ENCODE data around the gene PRKAR2B. TPM values are rescaled to one million over a fixed set of nuclear protein-coding genes. Genes with fewer than 3 reads are reported as not detected.

The PRKAR2B gene
- total RNA-seq, 4 donors from 2014 or later, result 89.5 to 127 (median 102) TPM

DNA sequence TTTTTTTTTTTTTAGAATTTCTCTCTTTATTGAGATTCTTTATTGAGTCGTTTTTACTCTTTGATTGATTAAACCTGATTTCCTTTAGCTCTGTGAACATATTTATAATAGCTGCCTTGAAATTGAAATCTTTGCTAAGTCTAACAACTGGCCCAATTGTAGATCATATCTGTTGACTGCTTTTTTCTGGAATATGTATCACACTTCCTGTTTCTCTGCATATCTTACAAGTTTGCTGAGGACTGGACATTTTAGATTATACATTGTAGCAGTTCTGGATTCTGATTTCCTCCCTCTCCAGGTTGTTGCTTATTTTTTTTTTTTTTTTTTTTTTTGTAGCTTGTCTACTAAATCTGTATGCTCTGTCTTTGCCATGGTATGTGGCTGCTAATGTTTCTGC lies 56.3 kb downstream of the PRKAR2B start:
- WGBS, result 91% methylated on average over 1 of the region's 1 CpG
- Histone ChIP-seq H3K27me3 (no peaks in the 10 kb centered on the region), H3K4me3 (no peak overlapping the region), H3K9me3 (peaks cover 0 to 11% (median 8%) of the 10 kb centered on the region in 4 donors), H3K36me3 (no peaks in the 10 kb centered on the region), H3K4me1 (peaks cover 0 to 28% (median 17%) of the 10 kb centered on the region in 4 donors), H3K27ac (replicated peaks in 1 of 4) (no peak overlapping the region)
- TF ChIP-seq CTCF (IDR thresholded peaks at IDR 0.05) (no peak), EP300 (IDR thresholded peaks at IDR 0.05) (no peak), POLR2A (IDR thresholded peaks at IDR 0.05; ENCODE audit: low read depth) (no peak), POLR2AphosphoS5 (IDR thresholded peaks at IDR 0.05) (no peak)
- intact Hi-C loops (cut with DNase I), result no loop called here
- no peak for DNase-seq (ENCODE audit: extremely low spot score)

DNA sequence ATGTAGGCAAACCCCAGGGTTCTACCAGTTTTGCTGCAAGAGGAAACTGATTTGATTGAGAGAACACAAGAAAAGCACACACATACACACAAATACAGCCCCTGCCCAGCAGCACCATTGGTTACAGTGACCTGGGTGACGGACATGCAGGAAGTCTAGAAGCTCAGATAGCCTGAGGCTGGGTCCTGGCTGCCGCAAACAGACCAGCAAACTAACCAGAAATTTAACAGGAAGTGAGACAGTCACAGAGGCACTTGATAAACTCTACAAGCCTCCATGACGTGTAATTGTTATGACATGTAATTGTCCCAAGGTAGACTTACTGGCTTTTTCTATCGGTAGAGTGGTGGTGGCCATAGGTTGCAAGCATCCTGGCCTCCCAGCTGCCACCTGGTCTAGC lies 58.9 kb downstream of the PRKAR2B start:
- WGBS, result 56% methylated on average over 4 of the region's 4 CpGs
- Histone ChIP-seq H3K9me3 (peaks cover 0 to 11% (median 8%) of the 10 kb centered on the region in 4 donors), H3K27ac (replicated peaks in 1 of 4) (no peak overlapping the region), H3K27me3 (no peaks in the 10 kb centered on the region), H3K4me1 (peaks cover 0 to 32% (median 20%) of the 10 kb centered on the region in 4 donors), H3K36me3 (no peaks in the 10 kb centered on the region), H3K4me3 (no peak overlapping the region)
- TF ChIP-seq POLR2A (IDR thresholded peaks at IDR 0.05; ENCODE audit: low read depth) (no peak), EP300 (IDR thresholded peaks at IDR 0.05) (no peak), CTCF (IDR thresholded peaks at IDR 0.05) (no peak), POLR2AphosphoS5 (IDR thresholded peaks at IDR 0.05) (no peak)
- intact Hi-C loops (cut with DNase I), result no loop called here
- DNase-seq (ENCODE audit: extremely low spot score), result no peak

GRCh38 chr7:107104801-107105200 lies 60.3 kb downstream of the PRKAR2B start:
- no peaks in the 10 kb centered on the region for H3K27me3 ChIP-seq
- peaks cover 0 to under 1% (median 0%) of the 10 kb centered on the region in 4 donors for H3K9me3 ChIP-seq
- H3K36me3 ChIP-seq, result no peaks in the 10 kb centered on the region
- H3K4me1 ChIP-seq, result peaks cover 0 to 32% (median 27%) of the 10 kb centered on the region in 4 donors
- no peak overlapping the region for H3K4me3 ChIP-seq
- no peak overlapping the region for H3K27ac ChIP-seq (replicated peaks in 1 of 4)
- WGBS, result 86% methylated on average over 4 of the region's 4 CpGs
- intact Hi-C loops (cut with DNase I), result no loop called here
- DNase-seq (ENCODE audit: extremely low spot score), result no peak
- TF ChIP-seq POLR2A (IDR thresholded peaks at IDR 0.05; ENCODE audit: low read depth), result no peak

DNA sequence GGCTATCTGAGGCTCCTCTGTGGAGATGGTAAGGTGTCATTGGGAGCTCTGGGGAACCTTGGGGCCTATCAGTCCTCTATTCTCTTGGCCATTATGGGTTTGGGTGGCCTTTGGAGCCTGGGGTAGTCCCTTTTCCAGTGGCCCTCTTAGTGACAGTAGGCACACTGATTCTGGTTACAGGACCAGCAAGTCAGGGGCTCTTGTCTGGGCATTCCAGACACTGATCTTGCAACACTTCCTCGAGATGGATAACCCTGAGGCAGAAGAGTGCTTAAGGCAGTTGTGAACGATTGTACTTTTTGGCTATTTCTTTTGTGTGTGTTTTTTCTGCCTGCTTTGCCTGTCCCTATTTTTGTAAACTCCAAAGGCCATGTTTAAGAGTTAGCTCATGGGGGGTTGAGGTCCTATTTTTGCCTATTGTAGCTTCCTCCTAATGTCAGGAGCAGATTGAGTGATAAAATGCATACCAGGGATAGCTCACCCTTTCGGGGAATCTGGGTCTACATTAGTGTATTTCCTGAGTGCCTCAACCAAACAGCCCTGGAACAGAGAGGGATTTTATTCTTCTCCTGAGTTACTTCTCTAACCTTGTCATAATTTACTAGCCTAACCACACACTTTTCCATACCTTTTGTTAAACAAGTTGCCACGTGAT lies 61.2 kb downstream of the PRKAR2B start:
- intact Hi-C loops (cut with DNase I), result no loop called here
- WGBS, result 90% methylated on average over 4 of the region's 4 CpGs
- H3K9me3 ChIP-seq, result no peaks in the 10 kb centered on the region

More for the DNA sequence above, 61.2 kb downstream of the PRKAR2B start:
- no peaks in the 10 kb centered on the region for H3K27me3 ChIP-seq
- peaks cover 0 to 32% (median 27%) of the 10 kb centered on the region in 4 donors for H3K4me1 ChIP-seq
- no peaks in the 10 kb centered on the region for H3K36me3 ChIP-seq
- no peak for DNase-seq (ENCODE audit: extremely low spot score)
- TF ChIP-seq EP300 (IDR thresholded peaks at IDR 0.05) (no peak), POLR2AphosphoS5 (IDR thresholded peaks at IDR 0.05) (no peak), CTCF (IDR thresholded peaks at IDR 0.05) (no peak), POLR2A (IDR thresholded peaks at IDR 0.05; ENCODE audit: low read depth) (no peak)
- H3K27ac ChIP-seq (replicated peaks in 1 of 4), result no peak overlapping the region
- no peak overlapping the region for H3K4me3 ChIP-seq
